HL-60 (cell line): ENCODE measurements around the gene RBPJ.

ENCODE experiments used
- DNase-seq, 2 experiments: peaks; one replicate each; pipeline ENCODE4 v3.0.0-alpha.2; 2010 to 2020; ENCODE audit warnings: low read depth in 1 of 2, low spot score in 1 of 2
- H3K27ac ChIP-seq: fragments of 250-450 bp; sonication (Bioruptor Pico); replicated peaks from 2 replicates; pipeline ENCODE4 v1.5.1; 2020; ENCODE audit warnings: mild to moderate bottlenecking, moderate library complexity
- H3K27me3 ChIP-seq: fragments of 250-450 bp; sonication (Bioruptor Pico); 2 replicates; pipeline ENCODE4 v1.5.1; 2021; ENCODE audit warnings: mild to moderate bottlenecking, moderate library complexity; ENCODE audit not compliant: insufficient read depth, poor library complexity, severe bottlenecking
- H3K4me3 ChIP-seq: replicated peaks from 2 replicates; pipeline ENCODE4 v1.5.1; 2011; ENCODE audit warnings: mild to moderate bottlenecking, control low read depth, low read length; ENCODE audit not compliant: insufficient read depth
- GABPA ChIP-seq: IDR thresholded peaks from 2 replicates; pipeline ENCODE4 v1.6.1; 2012; ENCODE audit warnings: low read depth
- POLR2AphosphoS5 ChIP-seq: IDR thresholded peaks from 2 replicates; pipeline ENCODE4 v1.6.1; 2012; ENCODE audit warnings: low read depth
- SPI1 ChIP-seq: IDR thresholded peaks from 2 replicates; pipeline ENCODE4 v1.6.1; 2012; ENCODE audit warnings: low read depth, mild to moderate bottlenecking, borderline replicate concordance
- TF ChIP-seq, protein P1 (sequence below): IDR thresholded peaks from one replicate; pipeline ENCODE4 v1.5.1; 2011; ENCODE audit warnings: low read length, control low read depth, inconsistent platforms; ENCODE audit not compliant: insufficient read depth
- TF ChIP-seq, protein P2 (sequence below): IDR thresholded peaks from 2 replicates; pipeline ENCODE4 v1.6.1; 2012; ENCODE audit warnings: low read depth; ENCODE audit not compliant: insufficient replicate concordance

The RBPJ gene

GRCh38 chr4:26296514-26296913 is 24.3 kb upstream of the RBPJ start:
- H3K4me3 ChIP-seq, result no peak overlapping the region
- DNase-seq, result no peak
- H3K27me3 ChIP-seq, result no peaks in the 10 kb centered on the region
- TF ChIP-seq SPI1 (no peak), POLR2AphosphoS5 (no peak), GABPA (no peak)
- TF ChIP-seq, protein P1, sequence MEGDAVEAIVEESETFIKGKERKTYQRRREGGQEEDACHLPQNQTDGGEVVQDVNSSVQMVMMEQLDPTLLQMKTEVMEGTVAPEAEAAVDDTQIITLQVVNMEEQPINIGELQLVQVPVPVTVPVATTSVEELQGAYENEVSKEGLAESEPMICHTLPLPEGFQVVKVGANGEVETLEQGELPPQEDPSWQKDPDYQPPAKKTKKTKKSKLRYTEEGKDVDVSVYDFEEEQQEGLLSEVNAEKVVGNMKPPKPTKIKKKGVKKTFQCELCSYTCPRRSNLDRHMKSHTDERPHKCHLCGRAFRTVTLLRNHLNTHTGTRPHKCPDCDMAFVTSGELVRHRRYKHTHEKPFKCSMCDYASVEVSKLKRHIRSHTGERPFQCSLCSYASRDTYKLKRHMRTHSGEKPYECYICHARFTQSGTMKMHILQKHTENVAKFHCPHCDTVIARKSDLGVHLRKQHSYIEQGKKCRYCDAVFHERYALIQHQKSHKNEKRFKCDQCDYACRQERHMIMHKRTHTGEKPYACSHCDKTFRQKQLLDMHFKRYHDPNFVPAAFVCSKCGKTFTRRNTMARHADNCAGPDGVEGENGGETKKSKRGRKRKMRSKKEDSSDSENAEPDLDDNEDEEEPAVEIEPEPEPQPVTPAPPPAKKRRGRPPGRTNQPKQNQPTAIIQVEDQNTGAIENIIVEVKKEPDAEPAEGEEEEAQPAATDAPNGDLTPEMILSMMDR, result no peak
- TF ChIP-seq, protein P2, sequence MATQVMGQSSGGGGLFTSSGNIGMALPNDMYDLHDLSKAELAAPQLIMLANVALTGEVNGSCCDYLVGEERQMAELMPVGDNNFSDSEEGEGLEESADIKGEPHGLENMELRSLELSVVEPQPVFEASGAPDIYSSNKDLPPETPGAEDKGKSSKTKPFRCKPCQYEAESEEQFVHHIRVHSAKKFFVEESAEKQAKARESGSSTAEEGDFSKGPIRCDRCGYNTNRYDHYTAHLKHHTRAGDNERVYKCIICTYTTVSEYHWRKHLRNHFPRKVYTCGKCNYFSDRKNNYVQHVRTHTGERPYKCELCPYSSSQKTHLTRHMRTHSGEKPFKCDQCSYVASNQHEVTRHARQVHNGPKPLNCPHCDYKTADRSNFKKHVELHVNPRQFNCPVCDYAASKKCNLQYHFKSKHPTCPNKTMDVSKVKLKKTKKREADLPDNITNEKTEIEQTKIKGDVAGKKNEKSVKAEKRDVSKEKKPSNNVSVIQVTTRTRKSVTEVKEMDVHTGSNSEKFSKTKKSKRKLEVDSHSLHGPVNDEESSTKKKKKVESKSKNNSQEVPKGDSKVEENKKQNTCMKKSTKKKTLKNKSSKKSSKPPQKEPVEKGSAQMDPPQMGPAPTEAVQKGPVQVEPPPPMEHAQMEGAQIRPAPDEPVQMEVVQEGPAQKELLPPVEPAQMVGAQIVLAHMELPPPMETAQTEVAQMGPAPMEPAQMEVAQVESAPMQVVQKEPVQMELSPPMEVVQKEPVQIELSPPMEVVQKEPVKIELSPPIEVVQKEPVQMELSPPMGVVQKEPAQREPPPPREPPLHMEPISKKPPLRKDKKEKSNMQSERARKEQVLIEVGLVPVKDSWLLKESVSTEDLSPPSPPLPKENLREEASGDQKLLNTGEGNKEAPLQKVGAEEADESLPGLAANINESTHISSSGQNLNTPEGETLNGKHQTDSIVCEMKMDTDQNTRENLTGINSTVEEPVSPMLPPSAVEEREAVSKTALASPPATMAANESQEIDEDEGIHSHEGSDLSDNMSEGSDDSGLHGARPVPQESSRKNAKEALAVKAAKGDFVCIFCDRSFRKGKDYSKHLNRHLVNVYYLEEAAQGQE, result no peak
- no peak overlapping the region for H3K27ac ChIP-seq

DNA sequence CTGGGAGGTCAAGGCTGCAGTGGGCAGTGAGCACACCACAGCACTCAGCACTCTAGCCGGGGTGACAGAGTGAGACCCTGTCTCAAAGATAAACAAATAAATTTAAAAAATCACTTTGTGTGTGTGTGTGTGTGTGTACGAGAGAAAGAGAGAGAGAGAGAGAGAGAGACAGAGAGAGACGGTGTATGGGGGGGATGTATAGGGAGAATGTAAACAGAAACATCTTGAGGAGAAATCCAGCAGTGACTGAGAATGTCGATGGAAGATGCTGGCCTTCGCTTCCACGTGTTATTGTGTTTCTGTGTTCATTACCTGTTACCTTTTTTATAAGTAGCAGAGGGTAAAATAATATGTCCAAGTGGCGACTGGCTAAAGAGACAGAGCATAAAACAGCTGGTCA is 23.6 kb upstream of the RBPJ start:
- no peak overlapping the region for H3K27ac ChIP-seq
- no peak for DNase-seq
- TF ChIP-seq, protein P2, result no peak
- no peak for TF ChIP-seq POLR2AphosphoS5
- TF ChIP-seq GABPA, result no peak
- no peak for TF ChIP-seq SPI1

DNA sequence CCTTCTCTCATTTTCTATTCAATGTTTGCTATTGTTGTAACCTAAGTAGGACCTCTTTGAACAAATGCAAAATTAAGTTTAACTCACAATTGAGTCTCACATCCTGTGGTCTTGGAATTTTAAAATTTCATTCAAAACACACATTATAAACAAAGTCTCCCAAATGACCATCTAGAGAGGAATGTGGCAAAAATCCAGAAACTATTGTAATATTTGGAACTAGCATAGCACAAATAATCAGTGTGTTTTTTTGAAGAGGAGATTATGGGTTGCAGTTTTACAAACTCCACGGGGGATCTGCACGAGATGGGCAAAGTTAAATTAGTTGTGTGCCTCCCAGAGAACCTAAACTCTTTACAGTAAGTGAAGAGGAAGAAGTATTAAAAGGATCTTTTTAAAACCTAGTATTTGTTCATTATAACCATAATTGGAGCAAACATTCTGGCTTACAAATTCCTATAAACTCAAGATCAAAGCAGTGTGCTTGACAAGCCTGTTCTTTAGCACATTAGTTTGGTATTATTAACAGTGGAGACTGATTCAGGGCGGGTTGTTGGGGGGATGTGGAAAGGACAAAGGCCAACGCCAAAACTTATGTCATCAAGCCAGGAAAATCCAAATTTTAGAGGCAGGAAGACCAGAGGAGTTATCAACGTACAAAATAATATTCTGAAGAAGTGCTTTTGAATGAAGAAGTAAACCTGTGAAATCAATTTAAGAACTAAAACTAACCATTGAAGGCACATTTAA is 22.4 kb upstream of the RBPJ start:
- no peak for DNase-seq
- Histone ChIP-seq H3K4me3 (no peak overlapping the region), H3K27ac (no peak overlapping the region), H3K27me3 (no peaks in the 10 kb centered on the region)
- TF ChIP-seq GABPA (no peak), POLR2AphosphoS5 (no peak), SPI1 (no peak)
- TF ChIP-seq, protein P2, result no peak
- TF ChIP-seq, protein P1, result no peak

More for the DNA sequence above, 23.6 kb upstream of the RBPJ start:
- Histone ChIP-seq H3K4me3 (no peak overlapping the region), H3K27me3 (no peaks in the 10 kb centered on the region)
